Measurements from ENCODE around the gene SLC25A44. TPM values are rescaled to one million over a fixed set of nuclear protein-coding genes. Genes with fewer than 3 reads are reported as not detected.
"Not testable (repeated sequence)": the region's sequence is repeated elsewhere in the genome, so short reads cannot be mapped to it uniquely, and the experiment has no call there.

The SLC25A44 gene
- total RNA-seq, 5 donors from 2014 or later (not counting 1 experiment from before 2014, with no cell fraction given) = 16.8 to 24.5 (median 21.4) TPM

DNA sequence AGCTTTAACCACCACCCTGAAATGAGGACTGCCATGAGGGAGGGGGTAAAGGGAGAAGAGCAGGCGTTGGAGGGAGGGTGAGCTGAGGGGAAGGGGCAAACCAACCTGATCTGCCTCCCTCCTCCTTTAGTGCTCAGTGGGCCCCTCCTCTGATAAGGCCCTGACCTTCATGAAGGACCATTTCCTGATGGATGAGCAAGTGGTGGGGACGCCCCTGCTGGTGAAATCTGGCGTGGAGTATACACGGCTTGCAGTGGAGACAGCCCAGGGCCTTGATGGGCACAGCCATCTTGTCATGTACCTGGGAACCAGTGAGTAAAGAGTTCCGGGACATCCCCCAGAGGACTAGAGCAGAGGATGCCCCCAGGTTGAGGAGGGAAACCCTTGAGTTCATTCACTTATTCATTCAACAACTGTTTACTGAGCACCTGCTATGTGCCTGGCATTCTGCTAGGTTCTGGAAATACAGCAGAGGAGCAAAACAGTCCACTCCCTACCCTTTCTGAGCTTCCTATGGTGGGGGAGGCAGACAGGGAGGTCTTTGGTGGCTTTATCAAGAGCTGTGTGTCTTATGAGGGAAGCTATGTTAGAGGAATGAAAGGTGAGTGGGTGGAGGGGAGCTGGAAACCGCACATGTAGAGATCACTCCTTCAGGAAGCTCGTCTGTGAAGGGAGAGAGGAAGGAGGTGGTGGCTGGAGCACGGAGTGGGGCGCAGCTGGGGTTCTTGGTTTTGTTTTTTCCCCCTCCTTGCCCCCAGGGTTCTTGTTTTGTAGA, 21.0 kb upstream of the SLC25A44 start:
- Histone ChIP-seq H3K27ac (ENCODE audit: low read length) (no peak overlapping the region), H3K36me3 (ENCODE audit: control insufficient read depth in 2 of 2, extremely low read depth in 1 of 2, insufficient read depth in 1 of 2, low read length in 1 of 2) (peaks cover 0 to 2% of the 10 kb centered on the region in 2 donors), H3K4me3 (ENCODE audit: control insufficient read depth in 1 of 2, extremely low read depth in 1 of 2, low read length in 1 of 2) (no peak overlapping the region), H3K4me1 (ENCODE audit: control insufficient read depth in 1 of 2, extremely low read depth in 1 of 2, insufficient read depth in 2 of 2, low read length in 2 of 2) (peaks cover under 1 to 5% of the 10 kb centered on the region in 2 experiments), H3K27me3 (replicated peaks in 1 of 2; ENCODE audit: control insufficient read depth in 2 of 2, extremely low read depth in 1 of 2, insufficient read depth in 2 of 2, low read length in 1 of 2) (peaks cover 0 to 17% of the 10 kb centered on the region in 2 experiments), H3K9me3 (no peaks in the 10 kb centered on the region)
- POLR2A ChIA-PET = interaction anchor here in 1 of 2 donors (0.5 kb wide), 1 partner anchor 9 kb away, joined by 5 read pairs; no protein-coding TSS in a partner anchor
- Mint-ChIP-seq H3K4me1 (peaks cover under 1 to 7% (median under 1%) of the 10 kb centered on the region in 3 donors), H3K36me3 (no peaks in the 10 kb centered on the region), H3K27ac (no peak overlapping the region), H3K27me3 (peaks cover 0 to 3% of the 10 kb centered on the region in 2 donors), H3K9me3 (no peaks in the 10 kb centered on the region), H3K4me3 (no peak overlapping the region)
- 81% methylated on average over 4 of the region's 9 CpGs for WGBS (ENCODE audit: insufficient coverage)
- DNase-seq (no peak), ATAC-seq (replicated peaks in 1 of 4) (no peak)
- CTCF ChIA-PET = interaction anchor here in 1 of 2 donors (0.9 kb wide), 1 partner anchor 52 kb away, joined by 3 read pairs; no protein-coding TSS in a partner anchor

DNA sequence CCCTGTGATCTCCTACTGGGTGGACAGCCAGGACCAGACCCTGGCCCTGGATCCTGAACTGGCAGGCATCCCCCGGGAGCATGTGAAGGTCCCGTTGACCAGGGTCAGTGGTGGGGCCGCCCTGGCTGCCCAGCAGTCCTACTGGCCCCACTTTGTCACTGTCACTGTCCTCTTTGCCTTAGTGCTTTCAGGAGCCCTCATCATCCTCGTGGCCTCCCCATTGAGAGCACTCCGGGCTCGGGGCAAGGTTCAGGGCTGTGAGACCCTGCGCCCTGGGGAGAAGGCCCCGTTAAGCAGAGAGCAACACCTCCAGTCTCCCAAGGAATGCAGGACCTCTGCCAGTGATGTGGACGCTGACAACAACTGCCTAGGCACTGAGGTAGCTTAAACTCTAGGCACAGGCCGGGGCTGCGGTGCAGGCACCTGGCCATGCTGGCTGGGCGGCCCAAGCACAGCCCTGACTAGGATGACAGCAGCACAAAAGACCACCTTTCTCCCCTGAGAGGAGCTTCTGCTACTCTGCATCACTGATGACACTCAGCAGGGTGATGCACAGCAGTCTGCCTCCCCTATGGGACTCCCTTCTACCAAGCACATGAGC, 17.2 kb upstream of the SLC25A44 start:
- no peak for ATAC-seq (replicated peaks in 1 of 4)
- peaks cover 0 to 3% of the 10 kb centered on the region in 2 donors for H3K27me3 Mint-ChIP-seq

DNA sequence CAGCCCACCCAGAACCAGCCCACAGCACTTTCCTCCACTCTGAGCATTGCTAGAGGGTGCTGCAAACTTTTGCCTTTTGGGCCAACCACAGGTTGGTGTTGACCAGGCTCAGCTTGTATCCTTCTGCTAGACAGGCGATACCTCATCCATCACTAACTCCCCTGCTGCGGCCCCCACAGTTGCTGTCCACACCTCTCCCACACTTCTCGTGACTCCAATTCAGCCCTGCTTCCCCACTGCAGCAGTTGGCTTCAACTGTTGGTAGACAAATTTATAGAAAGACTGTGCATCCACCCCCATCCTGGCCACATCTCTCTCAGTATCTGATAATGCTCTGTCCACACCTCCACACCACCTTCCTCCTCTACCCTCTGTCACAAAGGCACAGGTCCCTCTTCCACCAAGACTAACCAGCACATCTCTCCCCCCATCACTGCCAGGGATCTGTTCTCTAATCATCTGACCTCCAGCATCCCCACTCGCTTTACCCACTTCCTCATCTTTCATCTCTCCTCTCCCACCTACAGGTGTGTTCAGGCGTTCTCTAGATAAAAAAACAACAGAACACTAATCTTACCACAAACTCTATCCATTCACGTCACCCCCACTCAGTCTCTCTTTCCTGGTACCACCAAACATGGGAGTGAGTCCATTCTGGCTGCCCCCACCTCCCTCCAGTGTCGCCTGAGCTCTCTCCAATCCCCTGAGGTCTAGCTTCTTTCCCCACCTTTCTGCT, 15.8 kb upstream of the SLC25A44 start:
- H3K4me3 ChIP-seq (ENCODE audit: control insufficient read depth in 1 of 2, extremely low read depth in 1 of 2, low read length in 1 of 2) = no peak overlapping the region
- H3K27ac Mint-ChIP-seq = peak overlapping the region; percentile 23 to 27
- peaks cover 0 to 3% of the 10 kb centered on the region in 2 donors for H3K27me3 Mint-ChIP-seq
- peaks cover 7 to 15% of the 10 kb centered on the region in 2 experiments for H3K4me1 ChIP-seq (ENCODE audit: control insufficient read depth in 1 of 2, extremely low read depth in 1 of 2, insufficient read depth in 2 of 2, low read length in 2 of 2)
- peak; percentile 55 to 92 (median 78) for ATAC-seq (replicated peaks in 1 of 4)
- peak overlapping the region in 1 of 3 donors; percentile 33 for H3K4me3 Mint-ChIP-seq
- no peaks in the 10 kb centered on the region for H3K9me3 Mint-ChIP-seq
- peaks cover 0 to 15% of the 10 kb centered on the region in 2 experiments for H3K27me3 ChIP-seq (replicated peaks in 1 of 2; ENCODE audit: control insufficient read depth in 2 of 2, extremely low read depth in 1 of 2, insufficient read depth in 2 of 2, low read length in 1 of 2)
- 25% methylated on average over 7 of the region's 7 CpGs for WGBS (ENCODE audit: insufficient coverage)
- H3K4me1 Mint-ChIP-seq = peaks cover 7 to 18% (median 10%) of the 10 kb centered on the region in 3 donors
- H3K36me3 Mint-ChIP-seq = no peaks in the 10 kb centered on the region
- H3K27ac ChIP-seq (ENCODE audit: low read length) = no peak overlapping the region
- POLR2A ChIA-PET = no interaction called here
- CTCF ChIA-PET = interaction anchor here in 1 of 2 donors (1.0 kb wide), 1 partner anchor 16 kb away, joined by 4 read pairs; the partner anchor contains the start of gene SLC25A44
- H3K36me3 ChIP-seq (ENCODE audit: control insufficient read depth in 2 of 2, extremely low read depth in 1 of 2, insufficient read depth in 1 of 2, low read length in 1 of 2) = peaks cover 0 to 1% of the 10 kb centered on the region in 2 donors
- no peaks in the 10 kb centered on the region for H3K9me3 ChIP-seq
- peak in 19 of 35 experiments; percentile 6 to 78 (median 16) for DNase-seq

More for the DNA sequence above, 17.2 kb upstream of the SLC25A44 start:
- H3K4me3 ChIP-seq (ENCODE audit: control insufficient read depth in 1 of 2, extremely low read depth in 1 of 2, low read length in 1 of 2) = no peak overlapping the region
- peaks cover 0 to 17% of the 10 kb centered on the region in 2 experiments for H3K27me3 ChIP-seq (replicated peaks in 1 of 2; ENCODE audit: control insufficient read depth in 2 of 2, extremely low read depth in 1 of 2, insufficient read depth in 2 of 2, low read length in 1 of 2)
- H3K36me3 Mint-ChIP-seq = no peaks in the 10 kb centered on the region
- peaks cover 7 to 15% of the 10 kb centered on the region in 2 experiments for H3K4me1 ChIP-seq (ENCODE audit: control insufficient read depth in 1 of 2, extremely low read depth in 1 of 2, insufficient read depth in 2 of 2, low read length in 2 of 2)
- H3K36me3 ChIP-seq (ENCODE audit: control insufficient read depth in 2 of 2, extremely low read depth in 1 of 2, insufficient read depth in 1 of 2, low read length in 1 of 2) = peaks cover 0 to 2% of the 10 kb centered on the region in 2 donors
- H3K4me3 Mint-ChIP-seq = no peak overlapping the region
- WGBS (ENCODE audit: insufficient coverage) = 85% methylated on average over 6 of the region's 12 CpGs
- peaks cover 7 to 19% (median 10%) of the 10 kb centered on the region in 3 donors for H3K4me1 Mint-ChIP-seq
- H3K9me3 ChIP-seq = no peaks in the 10 kb centered on the region
- ChIA-PET CTCF (interaction anchor here in 1 of 2 donors (0.6 kb wide), 1 partner anchor 441 kb away, joined by 5 read pairs; no protein-coding TSS in a partner anchor), POLR2A (interaction anchor here in 1 of 2 donors (0.6 kb wide), 1 partner anchor 24 kb away, joined by 11 read pairs; no protein-coding TSS in a partner anchor)
- DNase-seq = no peak
- no peaks in the 10 kb centered on the region for H3K9me3 Mint-ChIP-seq
- H3K27ac ChIP-seq (ENCODE audit: low read length) = no peak overlapping the region
- no peak overlapping the region for H3K27ac Mint-ChIP-seq

DNA sequence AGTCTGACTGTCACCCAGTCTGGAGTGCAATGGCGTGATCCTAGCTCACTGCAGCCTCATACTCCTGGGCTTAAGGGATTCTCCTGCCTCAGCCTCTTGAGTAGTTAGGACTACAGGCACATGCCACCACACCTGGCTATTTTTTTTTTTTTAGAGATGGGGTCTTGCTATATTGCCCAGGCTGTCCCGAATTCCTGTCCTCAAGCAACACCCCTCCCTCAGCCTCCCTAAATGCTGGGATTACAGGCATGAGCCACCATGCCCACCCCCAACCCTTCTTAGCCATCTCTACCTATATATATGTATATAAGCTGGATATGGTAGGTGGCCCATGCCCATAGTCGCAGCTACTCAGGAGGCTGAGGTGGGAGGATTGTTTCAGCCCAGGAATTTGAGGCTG, 13.4 kb upstream of the SLC25A44 start:
- no peak overlapping the region for H3K4me3 ChIP-seq (ENCODE audit: control insufficient read depth in 1 of 2, extremely low read depth in 1 of 2, low read length in 1 of 2)
- peaks cover 0 to 2% of the 10 kb centered on the region in 2 experiments for H3K27me3 ChIP-seq (replicated peaks in 1 of 2; ENCODE audit: control insufficient read depth in 2 of 2, extremely low read depth in 1 of 2, insufficient read depth in 2 of 2, low read length in 1 of 2)
- H3K27ac ChIP-seq (ENCODE audit: low read length) = no peak overlapping the region
- WGBS (ENCODE audit: insufficient coverage) = no CpG with 5 or more reads among the region's 3 CpGs
- Mint-ChIP-seq H3K36me3 (no peaks in the 10 kb centered on the region), H3K4me3 (no peak overlapping the region), H3K27ac (no peak overlapping the region), H3K9me3 (no peaks in the 10 kb centered on the region), H3K27me3 (peaks cover 0 to 2% of the 10 kb centered on the region in 2 donors), H3K4me1 (peaks cover 7 to 14% (median 10%) of the 10 kb centered on the region in 3 donors)
- H3K36me3 ChIP-seq (ENCODE audit: control insufficient read depth in 2 of 2, extremely low read depth in 1 of 2, insufficient read depth in 1 of 2, low read length in 1 of 2) = no peaks in the 10 kb centered on the region
- CTCF ChIA-PET = no interaction called here
- POLR2A ChIA-PET = no interaction called here
- no peak for DNase-seq
- no peak for ATAC-seq (replicated peaks in 1 of 4)
- no peaks in the 10 kb centered on the region for H3K9me3 ChIP-seq
- peaks cover 7 to 15% of the 10 kb centered on the region in 2 experiments for H3K4me1 ChIP-seq (ENCODE audit: control insufficient read depth in 1 of 2, extremely low read depth in 1 of 2, insufficient read depth in 2 of 2, low read length in 2 of 2)

DNA sequence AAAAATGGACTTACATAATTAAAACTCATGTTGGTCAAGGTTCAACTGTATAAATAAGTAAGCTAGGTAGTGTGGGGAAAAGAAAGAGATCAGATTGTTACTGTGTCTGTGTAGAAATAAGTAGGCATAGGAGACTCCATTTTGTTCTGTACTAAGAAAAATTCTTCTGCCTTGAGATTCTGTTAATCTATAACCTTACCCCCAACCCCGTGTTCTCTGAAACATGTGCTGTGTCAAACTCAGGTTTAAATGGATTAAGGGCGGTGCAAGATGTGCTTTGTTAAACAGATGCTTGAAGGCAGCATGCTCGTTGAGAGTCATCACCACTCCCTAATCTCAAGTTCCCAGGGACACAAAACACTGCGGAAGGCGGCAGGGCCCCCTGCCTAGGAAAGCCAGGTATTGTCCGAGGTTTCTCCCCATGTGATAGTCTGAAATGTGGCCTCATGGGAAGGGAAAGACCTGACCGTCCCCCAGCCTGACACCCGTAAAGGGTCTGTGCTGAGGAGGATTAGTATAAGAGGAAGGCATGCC, 12.4 kb upstream of the SLC25A44 start:
- H3K36me3 ChIP-seq (ENCODE audit: control insufficient read depth in 2 of 2, extremely low read depth in 1 of 2, insufficient read depth in 1 of 2, low read length in 1 of 2); DNase-seq; H3K4me3 Mint-ChIP-seq; H3K27me3 Mint-ChIP-seq; H3K4me3 ChIP-seq (ENCODE audit: control insufficient read depth in 1 of 2, extremely low read depth in 1 of 2, low read length in 1 of 2); CTCF ChIA-PET; H3K9me3 ChIP-seq; ATAC-seq (replicated peaks in 1 of 4); H3K36me3 Mint-ChIP-seq; H3K27ac ChIP-seq (ENCODE audit: low read length); H3K27me3 ChIP-seq (replicated peaks in 1 of 2; ENCODE audit: control insufficient read depth in 2 of 2, extremely low read depth in 1 of 2, insufficient read depth in 2 of 2, low read length in 1 of 2); POLR2A ChIA-PET; H3K9me3 Mint-ChIP-seq; H3K27ac Mint-ChIP-seq: not testable (repeated sequence)
- peaks cover 7 to 14% (median 10%) of the 10 kb centered on the region in 3 donors for H3K4me1 Mint-ChIP-seq
- peaks cover 7 to 15% of the 10 kb centered on the region in 2 experiments for H3K4me1 ChIP-seq (ENCODE audit: control insufficient read depth in 1 of 2, extremely low read depth in 1 of 2, insufficient read depth in 2 of 2, low read length in 2 of 2)
- WGBS (ENCODE audit: insufficient coverage) = no CpG with 5 or more reads among the region's 8 CpGs

Measured in T-cell (primary cell).